ENCODE results near the gene CMSS1. TPM values are rescaled to one million over a fixed set of nuclear protein-coding genes. Genes with fewer than 3 reads are reported as not detected.
A peak's percentile ranks its signal among the peaks of the same experiment; 100 is the strongest.

Gene CMSS1
- total RNA-seq, 1 donor, result 27.8 TPM

DNA sequence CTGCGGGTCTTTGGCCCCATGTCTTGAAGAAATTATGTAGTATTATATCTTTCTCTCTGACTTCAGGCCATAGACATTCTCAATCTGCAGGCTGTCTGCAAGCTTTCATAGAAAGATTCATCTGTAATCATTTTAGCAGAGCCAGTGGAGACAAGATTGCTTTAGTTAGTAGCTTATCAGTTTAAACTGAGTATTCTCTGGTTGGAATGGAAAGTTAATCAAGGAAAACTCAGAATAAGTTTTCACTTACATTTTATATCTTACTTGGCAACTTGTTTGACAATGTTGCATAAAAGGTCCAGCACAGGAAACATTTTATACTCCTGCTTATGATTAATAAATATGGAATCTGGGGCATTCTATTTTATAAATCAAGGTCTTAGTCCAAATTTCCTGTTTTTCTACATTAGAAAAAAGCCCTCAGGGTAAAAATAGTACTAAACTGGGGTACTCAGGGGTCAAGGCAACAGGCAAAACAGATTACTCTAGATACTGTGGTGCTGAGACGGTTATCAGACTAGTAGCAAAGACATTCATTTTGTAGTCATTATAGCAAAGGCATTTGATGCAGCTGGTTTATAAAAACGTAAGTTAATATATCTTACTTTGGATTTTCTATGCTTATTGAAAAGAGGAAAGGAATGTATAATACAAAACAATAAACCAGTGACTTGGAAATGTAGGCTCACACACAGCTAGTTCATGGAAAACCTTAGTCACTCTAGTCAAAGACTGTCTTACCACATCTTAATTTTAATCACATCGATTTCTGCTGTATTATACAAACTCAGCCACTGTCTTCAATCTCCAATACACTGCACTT, 341.9 kb downstream of the CMSS1 start:
- H3K4me3 ChIP-seq (ENCODE audit: low read depth, low read length), result no peak overlapping the region
- DNase-seq (ENCODE audit: low read depth), result peak; percentile 88
- TF ChIP-seq, protein P1, sequence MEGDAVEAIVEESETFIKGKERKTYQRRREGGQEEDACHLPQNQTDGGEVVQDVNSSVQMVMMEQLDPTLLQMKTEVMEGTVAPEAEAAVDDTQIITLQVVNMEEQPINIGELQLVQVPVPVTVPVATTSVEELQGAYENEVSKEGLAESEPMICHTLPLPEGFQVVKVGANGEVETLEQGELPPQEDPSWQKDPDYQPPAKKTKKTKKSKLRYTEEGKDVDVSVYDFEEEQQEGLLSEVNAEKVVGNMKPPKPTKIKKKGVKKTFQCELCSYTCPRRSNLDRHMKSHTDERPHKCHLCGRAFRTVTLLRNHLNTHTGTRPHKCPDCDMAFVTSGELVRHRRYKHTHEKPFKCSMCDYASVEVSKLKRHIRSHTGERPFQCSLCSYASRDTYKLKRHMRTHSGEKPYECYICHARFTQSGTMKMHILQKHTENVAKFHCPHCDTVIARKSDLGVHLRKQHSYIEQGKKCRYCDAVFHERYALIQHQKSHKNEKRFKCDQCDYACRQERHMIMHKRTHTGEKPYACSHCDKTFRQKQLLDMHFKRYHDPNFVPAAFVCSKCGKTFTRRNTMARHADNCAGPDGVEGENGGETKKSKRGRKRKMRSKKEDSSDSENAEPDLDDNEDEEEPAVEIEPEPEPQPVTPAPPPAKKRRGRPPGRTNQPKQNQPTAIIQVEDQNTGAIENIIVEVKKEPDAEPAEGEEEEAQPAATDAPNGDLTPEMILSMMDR (IDR thresholded peaks at IDR 0.05; ENCODE audit: insufficient read depth, low read length), result no peak

DNA sequence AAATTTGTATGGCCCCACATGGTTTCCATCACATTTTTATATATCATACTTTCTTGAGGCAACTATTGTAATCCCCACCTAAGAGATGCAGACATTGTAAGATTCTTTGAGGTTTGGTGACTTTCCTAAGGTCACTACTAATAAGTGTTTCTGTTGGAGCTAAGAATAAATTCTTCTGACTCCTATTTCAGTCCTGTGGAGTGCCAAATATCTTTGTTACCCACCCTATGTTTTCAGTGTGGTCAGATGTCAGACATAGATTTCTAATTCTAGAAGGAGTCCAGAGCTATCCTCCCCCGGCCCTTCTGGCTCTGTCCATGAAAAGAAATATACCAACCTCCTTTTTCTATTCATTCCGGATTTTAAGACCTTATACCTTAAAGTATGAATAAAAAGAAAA, 342.9 kb downstream of the CMSS1 start:
- H3K4me3 ChIP-seq (ENCODE audit: low read depth, low read length), result no peak overlapping the region
- DNase-seq (ENCODE audit: low read depth), result peak; percentile 21
- TF ChIP-seq, protein P1 (IDR thresholded peaks at IDR 0.05; ENCODE audit: insufficient read depth, low read length), result no peak

- DNase-seq (ENCODE audit: low read depth), result peak; percentile 35
- TF ChIP-seq, protein P1 (IDR thresholded peaks at IDR 0.05; ENCODE audit: insufficient read depth, low read length), result no peak
- H3K4me3 ChIP-seq (ENCODE audit: low read depth, low read length), result no peak overlapping the region
Observed at GRCh38 chr3:100163787-100164186, 346.1 kb downstream of the CMSS1 start.

DNA sequence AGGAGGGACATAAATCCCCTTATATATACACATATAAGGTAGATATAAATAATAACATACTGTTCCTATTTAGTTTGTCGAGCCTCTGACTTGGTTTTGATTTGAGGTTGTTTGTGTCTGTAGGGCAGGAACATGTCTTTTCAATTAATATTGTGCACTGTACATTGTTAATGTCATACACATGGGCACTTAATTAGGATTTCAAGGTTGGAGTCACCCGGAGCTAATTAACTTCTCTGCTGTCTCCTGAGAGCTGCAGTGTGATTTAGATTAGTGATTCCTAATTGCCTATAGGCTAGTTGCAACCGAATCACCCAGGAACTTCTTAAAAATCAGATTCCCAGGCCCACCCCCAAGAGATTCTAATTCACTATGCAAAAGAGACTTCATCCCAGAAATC, 347.1 kb downstream of the CMSS1 start:
- no peak for DNase-seq (ENCODE audit: low read depth)
- TF ChIP-seq, protein P1 (IDR thresholded peaks at IDR 0.05; ENCODE audit: insufficient read depth, low read length), result no peak
- no peak overlapping the region for H3K4me3 ChIP-seq (ENCODE audit: low read depth, low read length)

GRCh38 chr3:100165926-100166550, 348.4 kb downstream of the CMSS1 start:
- no peak overlapping the region for H3K4me3 ChIP-seq (ENCODE audit: low read depth, low read length)
- DNase-seq (ENCODE audit: low read depth), result no peak
- TF ChIP-seq, protein P1 (IDR thresholded peaks at IDR 0.05; ENCODE audit: insufficient read depth, low read length), result no peak

DNA sequence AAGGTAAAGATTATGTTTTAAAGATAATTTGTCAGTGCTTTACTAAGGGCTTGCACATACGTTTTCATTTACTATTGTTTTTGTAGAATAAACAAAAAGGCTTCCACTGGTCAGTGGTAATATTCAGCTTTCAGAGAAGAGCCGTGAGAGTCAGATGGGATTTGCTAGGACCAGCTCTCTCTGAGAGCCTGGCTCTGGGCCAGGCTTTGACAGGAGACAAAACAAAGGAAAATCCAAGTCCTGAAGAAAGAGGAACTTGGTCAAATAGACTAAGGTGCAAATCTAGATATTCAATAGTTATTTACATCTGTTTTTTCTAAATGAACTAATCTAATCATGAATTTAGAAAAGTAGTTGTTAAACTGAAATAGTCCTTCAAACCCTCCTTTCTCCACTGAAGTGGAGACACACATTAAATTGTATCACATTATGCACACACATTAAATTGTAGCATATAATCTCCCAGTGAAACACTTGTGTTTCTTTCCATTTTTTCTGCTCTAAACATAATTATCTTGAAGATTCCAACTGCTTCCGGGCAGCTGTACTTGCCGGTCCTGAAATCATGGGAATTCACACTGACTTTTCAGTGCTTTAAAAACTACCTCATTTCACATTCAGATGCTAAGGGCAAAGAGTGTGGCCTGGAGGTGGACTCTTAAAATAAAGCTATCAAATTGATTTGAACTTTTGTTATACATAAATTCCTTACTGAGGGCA, 351.7 kb downstream of the CMSS1 start:
- no peak overlapping the region for H3K4me3 ChIP-seq (ENCODE audit: low read depth, low read length)
- DNase-seq (ENCODE audit: low read depth), result no peak
- TF ChIP-seq, protein P1 (IDR thresholded peaks at IDR 0.05; ENCODE audit: insufficient read depth, low read length), result no peak
